ENCODE data around the gene FBXL16.

The FBXL16 gene

DNA sequence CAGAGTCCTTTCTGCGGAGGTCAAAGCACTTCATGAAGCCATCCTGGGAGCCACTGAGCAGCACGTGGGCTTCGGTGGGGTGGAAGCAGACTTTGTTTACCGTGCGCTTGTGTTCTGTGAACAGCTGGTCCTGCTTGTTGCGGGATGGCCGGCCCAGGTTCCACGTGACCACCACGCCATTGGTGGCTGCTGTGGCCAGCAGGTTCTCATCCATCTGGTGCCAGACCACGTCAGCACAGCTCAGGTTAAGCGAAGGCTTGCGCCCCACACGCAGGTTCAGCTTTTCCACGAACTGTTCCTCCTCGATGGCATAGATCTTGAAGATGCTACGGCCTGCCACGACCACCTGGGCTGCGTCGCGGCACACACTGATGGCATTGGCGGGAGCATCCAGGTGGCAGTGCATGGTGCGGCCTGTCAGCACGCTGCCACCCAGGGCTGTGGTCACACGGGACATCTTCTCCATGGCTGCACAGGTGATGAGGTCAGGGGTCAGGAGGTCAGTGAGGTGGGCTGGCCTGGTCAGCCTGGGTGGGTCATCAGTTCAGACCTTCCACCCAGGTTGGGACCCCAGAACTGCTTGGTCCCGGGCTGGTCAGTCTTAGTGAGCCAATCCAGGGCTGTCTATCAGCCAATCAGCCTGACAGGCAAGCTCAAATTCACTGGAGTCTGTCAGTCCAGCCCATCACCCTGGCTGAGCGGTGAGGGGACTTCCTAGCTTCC lies 16.3 kb downstream of the FBXL16 start:
- no peak for DNase-seq (ENCODE audit: low read depth)

DNA sequence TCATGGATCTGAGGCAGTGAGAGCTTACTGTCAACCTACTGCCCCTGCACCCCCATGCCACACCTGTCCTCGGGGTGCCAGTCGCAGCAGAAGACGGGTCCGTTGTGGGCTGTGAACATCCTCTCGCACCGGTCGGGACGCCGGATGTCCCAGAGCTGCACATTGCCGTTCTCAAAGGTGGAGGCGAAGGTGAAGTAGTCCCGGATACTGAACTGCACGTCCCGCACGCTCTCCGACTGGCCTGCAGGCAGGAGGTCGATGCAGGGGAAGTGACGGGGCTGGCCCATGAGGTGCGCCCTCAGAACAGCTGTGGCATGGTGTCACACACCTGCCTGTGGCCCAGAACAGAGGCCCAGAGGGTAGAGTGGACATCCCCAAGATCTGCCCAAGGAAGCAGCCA lies 18.1 kb downstream of the FBXL16 start:
- no peak for DNase-seq (ENCODE audit: low read depth)

GRCh38 chr16:686459-687260 lies 18.9 kb downstream of the FBXL16 start:
- DNase-seq (ENCODE audit: low read depth): no peak

DNA sequence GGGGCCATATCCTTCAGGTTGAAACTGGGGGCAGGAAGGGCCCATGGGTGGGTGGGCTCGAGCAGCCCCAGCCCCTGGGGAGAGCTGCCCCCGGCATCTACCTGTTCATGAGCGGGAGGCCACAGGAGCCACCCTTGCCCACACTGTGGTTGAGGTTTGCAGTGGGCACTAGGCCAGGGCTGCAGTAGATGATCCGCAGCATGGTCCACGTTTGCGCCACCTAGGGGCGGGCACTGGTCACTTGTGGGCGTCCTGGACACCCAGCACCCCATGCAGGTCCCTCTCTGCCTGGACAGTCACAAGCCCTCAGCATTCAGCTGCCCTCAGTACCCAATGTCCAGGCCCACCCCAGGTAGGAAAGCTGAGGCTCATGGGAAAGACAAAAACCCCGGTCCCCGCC lies 19.6 kb downstream of the FBXL16 start:
- no peak for DNase-seq (ENCODE audit: low read depth)

GRCh38 chr16:684961-685696 lies 20.5 kb downstream of the FBXL16 start:
- no peak for DNase-seq (ENCODE audit: low read depth)

DNA sequence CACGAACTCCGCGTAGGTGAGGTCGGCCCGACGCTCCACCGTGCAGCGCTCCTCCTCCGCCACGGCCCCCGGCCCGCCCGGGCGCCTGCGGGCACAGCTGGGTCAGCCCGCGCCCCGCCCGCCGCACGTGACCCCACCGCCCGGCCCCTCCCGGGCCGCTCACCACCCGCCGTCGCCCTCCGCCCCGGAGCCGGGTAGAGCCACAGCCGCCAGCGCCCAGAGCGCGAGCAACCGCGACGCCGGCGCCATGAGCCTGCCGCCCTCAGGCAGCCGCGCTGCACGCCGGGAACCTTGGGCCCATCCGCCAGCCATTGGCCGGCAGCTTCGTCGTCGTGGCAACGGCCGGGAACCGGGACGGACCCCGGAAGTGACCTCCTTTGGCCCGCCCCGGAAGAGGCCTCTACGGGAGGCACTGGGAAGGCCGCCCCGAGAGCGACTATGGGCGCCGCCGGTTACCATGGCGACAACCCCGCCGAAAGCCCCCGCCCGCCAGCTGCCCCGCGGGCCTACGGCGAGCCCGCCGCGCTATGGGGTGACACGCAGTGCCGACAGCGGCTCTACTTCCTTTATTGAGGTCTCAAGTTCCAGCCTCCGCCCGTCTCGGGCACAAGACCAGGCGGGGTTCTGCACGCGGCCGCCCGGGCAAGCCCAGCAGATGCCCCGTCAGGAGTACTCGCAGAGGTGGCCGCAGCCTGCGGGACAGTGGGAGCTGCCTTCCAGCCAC lies 21.4 kb downstream of the FBXL16 start, which contains the start of gene JMJD8:
JMJD8 (minus strand) TSS at position 264 of the 724 bp plus-strand sequence; CDS start at position 249, 15 bp downstream.
- peak; percentile 77 for DNase-seq (ENCODE audit: low read depth)

GRCh38 chr16:683396-684070 lies 22.1 kb downstream of the FBXL16 start:
- DNase-seq (ENCODE audit: low read depth): no peak

GRCh38 chr16:682493-683395 lies 22.9 kb downstream of the FBXL16 start:
- DNase-seq (ENCODE audit: low read depth): no peak

DNA sequence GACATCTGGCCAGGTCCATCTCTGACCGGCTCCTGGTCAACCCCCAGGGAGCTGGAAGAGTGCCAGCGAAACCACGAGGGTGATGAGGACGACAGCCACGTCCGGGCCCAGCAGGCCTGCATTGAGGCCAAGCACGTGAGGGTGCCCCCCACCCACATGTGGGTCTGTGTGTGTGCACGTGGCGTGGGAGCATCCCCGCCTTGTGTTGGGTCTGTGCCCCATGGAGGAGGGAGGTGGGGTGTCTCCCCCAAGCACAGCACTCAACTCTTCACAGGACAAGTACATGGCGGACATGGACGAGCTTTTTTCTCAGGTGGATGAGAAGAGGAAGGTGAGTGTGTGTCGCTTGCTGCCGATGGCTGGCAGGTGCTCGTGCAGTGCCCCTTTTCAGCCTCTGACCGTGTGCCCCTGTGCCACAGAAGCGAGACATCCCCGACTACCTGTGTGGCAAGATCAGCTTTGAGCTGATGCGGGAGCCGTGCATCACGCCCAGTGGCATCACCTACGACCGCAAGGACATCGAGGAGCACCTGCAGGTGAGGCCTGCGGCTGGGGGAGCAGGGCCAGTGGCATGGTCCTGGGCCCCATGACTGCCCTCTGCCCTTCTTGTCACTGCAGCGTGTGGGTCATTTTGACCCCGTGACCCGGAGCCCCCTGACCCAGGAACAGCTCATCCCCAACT lies 23.7 kb downstream of the FBXL16 start:
- DNase-seq (ENCODE audit: low read depth): no peak

GRCh38 chr16:680967-681745 lies 24.4 kb downstream of the FBXL16 start:
- DNase-seq (ENCODE audit: low read depth): no peak

DNA sequence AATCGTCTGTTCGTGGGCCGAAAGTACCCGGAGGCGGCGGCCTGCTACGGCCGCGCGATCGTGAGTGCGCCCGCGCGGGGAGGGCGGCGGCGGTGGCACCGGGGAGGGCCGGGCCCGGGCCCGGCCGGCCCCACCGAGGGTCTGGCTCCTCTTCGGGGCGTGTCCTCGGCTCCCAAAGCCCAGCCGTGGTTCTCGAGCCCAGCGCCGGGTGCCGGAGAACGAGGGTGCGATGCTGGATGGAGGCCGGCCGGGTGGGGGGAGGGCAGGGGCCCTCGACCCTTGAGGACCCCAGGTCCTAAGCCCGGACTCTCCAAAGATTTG lies 25.0 kb downstream of the FBXL16 start:
- DNase-seq (ENCODE audit: low read depth): no peak

DNA sequence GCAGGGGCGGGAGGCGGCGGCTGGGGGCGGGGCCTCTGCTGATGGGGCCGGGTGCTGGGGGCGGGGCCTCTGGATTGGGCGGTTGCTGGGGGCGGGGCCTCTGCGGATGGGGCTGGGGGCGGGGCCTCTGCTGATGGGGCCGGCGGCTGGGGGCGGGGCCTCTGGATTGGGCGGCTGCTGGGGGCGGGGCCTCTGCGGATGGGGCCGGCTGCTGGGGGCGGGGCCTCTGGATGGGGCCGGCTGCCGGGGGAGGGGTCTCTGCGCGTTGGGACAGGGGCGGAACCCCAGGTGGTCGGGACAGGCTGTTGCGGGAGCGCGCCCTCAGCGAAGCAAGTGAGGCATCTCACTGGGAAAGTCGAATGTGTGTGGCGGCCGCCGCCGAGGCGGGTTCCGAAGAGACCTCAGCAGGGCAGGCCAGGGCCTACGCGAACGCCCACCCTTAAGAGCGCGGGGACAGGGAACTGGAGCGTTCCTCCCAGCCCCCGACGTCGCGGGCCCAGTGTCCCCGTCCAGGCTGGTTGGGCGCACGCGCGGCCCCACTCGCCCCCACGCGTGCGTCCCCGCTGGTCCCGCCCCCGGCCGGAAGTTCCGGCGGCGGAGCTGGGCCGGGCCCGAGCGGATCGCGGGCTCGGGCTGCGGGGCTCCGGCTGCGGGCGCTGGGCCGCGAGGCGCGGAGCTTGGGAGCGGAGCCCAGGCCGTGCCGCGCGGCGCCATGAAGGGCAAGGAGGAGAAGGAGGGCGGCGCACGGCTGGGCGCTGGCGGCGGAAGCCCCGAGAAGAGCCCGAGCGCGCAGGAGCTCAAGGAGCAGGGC lies 25.6 kb downstream of the FBXL16 start, which contains the start of gene STUB1:
STUB1 (plus strand) TSS at position 597 of the 811 bp plus-strand sequence; CDS start at position 713, 116 bp downstream.
- DNase-seq (ENCODE audit: low read depth): no peak

- peak; percentile 67 for DNase-seq (ENCODE audit: low read depth)
Measured at GRCh38 chr16:678858-679813, 26.5 kb downstream of the FBXL16 start.

DNA sequence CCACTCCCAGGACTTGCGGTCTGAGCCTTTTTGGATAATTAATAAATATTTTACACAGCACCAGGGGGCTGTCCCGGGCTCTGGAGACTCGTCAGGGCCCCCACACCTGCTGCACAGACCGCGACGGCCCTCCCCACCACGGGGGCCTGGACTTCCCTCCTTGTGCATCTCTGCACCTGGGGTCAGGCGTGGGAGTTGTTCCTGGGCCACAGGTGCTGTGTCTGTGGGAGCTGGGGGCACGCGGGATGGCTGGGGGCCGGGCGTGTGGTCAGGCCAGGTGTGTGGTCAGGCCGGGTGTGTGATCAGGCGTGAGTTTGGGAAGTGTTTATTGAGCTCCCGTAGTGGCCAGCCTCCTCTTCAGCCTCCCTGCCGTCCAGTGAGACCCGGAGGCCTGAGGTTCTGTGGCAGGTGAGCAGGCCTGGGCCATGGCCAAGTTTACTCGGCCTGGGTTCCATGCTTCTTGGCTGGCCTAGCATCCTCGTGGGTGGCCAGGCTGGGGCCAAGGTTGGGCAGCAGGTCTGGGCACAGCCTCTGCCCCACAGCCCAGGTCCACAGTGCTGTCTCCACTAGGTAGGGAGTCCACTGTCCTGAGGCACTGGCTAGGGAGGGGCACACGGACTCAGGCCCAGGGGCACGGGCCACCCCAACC lies 27.3 kb downstream of the FBXL16 start:
- no peak for DNase-seq (ENCODE audit: low read depth)

DNA sequence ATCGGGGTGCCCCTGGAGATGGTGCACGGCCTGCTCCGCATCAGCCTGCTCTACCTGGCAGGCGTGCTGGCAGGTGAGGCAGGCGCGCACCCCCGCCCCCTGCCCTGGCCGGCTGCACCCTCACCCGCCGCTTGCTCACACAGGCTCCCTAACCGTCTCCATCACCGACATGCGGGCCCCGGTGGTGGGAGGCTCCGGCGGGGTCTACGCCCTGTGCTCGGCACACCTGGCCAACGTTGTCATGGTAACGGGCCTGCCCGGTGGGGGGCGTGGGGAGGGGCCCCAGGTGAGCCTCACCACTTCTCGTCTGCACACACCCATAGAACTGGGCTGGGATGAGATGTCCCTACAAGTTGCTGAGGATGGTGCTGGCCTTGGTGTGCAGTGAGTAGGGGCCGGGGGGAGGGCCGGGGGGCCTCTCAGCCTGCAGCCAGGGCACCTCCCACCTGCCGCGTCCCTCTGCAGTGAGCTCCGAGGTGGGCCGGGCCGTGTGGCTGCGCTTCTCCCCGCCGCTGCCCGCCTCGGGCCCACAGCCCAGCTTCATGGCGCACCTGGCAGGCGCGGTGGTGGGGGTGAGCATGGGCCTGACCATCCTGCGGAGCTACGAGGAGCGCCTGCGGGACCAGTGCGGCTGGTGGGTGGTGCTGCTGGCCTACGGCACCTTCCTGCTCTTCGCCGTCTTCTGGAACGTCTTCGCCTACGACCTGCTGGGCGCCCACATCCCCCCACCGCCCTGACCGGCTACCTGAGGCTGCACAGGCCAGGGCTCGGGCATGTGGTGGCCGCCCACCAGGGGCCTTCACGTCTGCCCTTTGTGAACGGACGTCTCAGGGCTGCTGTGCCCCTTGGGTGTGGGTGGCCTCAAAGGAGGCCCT lies 28.0 kb downstream of the FBXL16 start:
- DNase-seq (ENCODE audit: low read depth): no peak

Data from CMK (cell line).